ENCODE data around the gene TSEN2. TPM values are rescaled to one million over a fixed set of nuclear protein-coding genes. Genes with fewer than 3 reads are reported as not detected.
A peak's percentile ranks its signal among the peaks of the same experiment; 100 is the strongest.

TSEN2 gene
- total RNA-seq, 2 donors from 2014 or later: 16.6 to 18.2 TPM

GRCh38 chr3:12444582-12445471 is 39.5 kb upstream of the TSEN2 start:
- Histone ChIP-seq H3K9me3 (ENCODE audit: control insufficient read depth, low read length) (no peaks in the 10 kb centered on the region), H3K36me3 (ENCODE audit: control insufficient read depth, insufficient read depth, low read length) (no peaks in the 10 kb centered on the region), H3K4me3 (ENCODE audit: low read length) (no peak overlapping the region), H3K27me3 (ENCODE audit: control insufficient read depth, insufficient read depth, low read length, poor library complexity, severe bottlenecking) (peaks cover 93% of the 10 kb centered on the region), H3K9ac (ENCODE audit: extremely low read depth, low read length, poor library complexity, severe bottlenecking) (no peak overlapping the region), H3K4me1 (ENCODE audit: control insufficient read depth, insufficient read depth, low read length) (no peaks in the 10 kb centered on the region), H3K27ac (ENCODE audit: low read depth, low read length) (no peak overlapping the region)
- no peaks in the 10 kb centered on the region for H3K9me3 Mint-ChIP-seq
- H3K27ac Mint-ChIP-seq: no peak overlapping the region
- peaks cover 95% of the 10 kb centered on the region for H3K27me3 Mint-ChIP-seq (ENCODE audit: insufficient read depth)
- 39 to 49% methylated on average over 16 to 24 of the region's 24 CpGs for WGBS, 2 experiments (ENCODE audit: insufficient coverage in 1 of 2, insufficient read length in 1 of 2)
- no peak for TF ChIP-seq CTCF (conservative IDR thresholded peaks at IDR 0.05)
- peaks cover 14% of the 10 kb centered on the region for H3K4me1 Mint-ChIP-seq
- no peaks in the 10 kb centered on the region for H3K36me3 Mint-ChIP-seq (ENCODE audit: low read depth)
- H3K4me3 Mint-ChIP-seq: no peak overlapping the region
- peak; percentile 81 for DNase-seq

- H3K9me3 ChIP-seq (ENCODE audit: control insufficient read depth, low read length): no peaks in the 10 kb centered on the region
- Mint-ChIP-seq H3K9me3 (no peaks in the 10 kb centered on the region), H3K4me1 (peaks cover 14% of the 10 kb centered on the region), H3K4me3 (no peak overlapping the region), H3K27me3 (ENCODE audit: insufficient read depth) (peaks cover 95% of the 10 kb centered on the region), H3K27ac (no peak overlapping the region), H3K36me3 (ENCODE audit: low read depth) (no peaks in the 10 kb centered on the region)
- H3K4me1 ChIP-seq (ENCODE audit: control insufficient read depth, insufficient read depth, low read length): no peaks in the 10 kb centered on the region
- no peak overlapping the region for H3K9ac ChIP-seq (ENCODE audit: extremely low read depth, low read length, poor library complexity, severe bottlenecking)
- H3K27me3 ChIP-seq (ENCODE audit: control insufficient read depth, insufficient read depth, low read length, poor library complexity, severe bottlenecking): peaks cover 93% of the 10 kb centered on the region
- H3K4me3 ChIP-seq (ENCODE audit: low read length): no peak overlapping the region
- H3K27ac ChIP-seq (ENCODE audit: low read depth, low read length): no peak overlapping the region
- 85 to 94% methylated on average over 8 of the region's 8 CpGs for WGBS, 2 experiments (ENCODE audit: insufficient coverage in 1 of 2, insufficient read length in 1 of 2)
- no peaks in the 10 kb centered on the region for H3K36me3 ChIP-seq (ENCODE audit: control insufficient read depth, insufficient read depth, low read length)
- no peak for TF ChIP-seq CTCF (conservative IDR thresholded peaks at IDR 0.05)
- DNase-seq: no peak
These were observed 38.6 kb upstream of the TSEN2 start for GRCh38 chr3:12445523-12446240.

GRCh38 chr3:12446298-12446697 is 38.0 kb upstream of the TSEN2 start:
- no peak overlapping the region for H3K27ac ChIP-seq (ENCODE audit: low read depth, low read length)
- peaks cover 95% of the 10 kb centered on the region for H3K27me3 Mint-ChIP-seq (ENCODE audit: insufficient read depth)
- no peak overlapping the region for H3K9ac ChIP-seq (ENCODE audit: extremely low read depth, low read length, poor library complexity, severe bottlenecking)
- no peaks in the 10 kb centered on the region for H3K4me1 ChIP-seq (ENCODE audit: control insufficient read depth, insufficient read depth, low read length)
- no peaks in the 10 kb centered on the region for H3K36me3 ChIP-seq (ENCODE audit: control insufficient read depth, insufficient read depth, low read length)
- H3K4me3 Mint-ChIP-seq: no peak overlapping the region
- WGBS, 2 experiments (ENCODE audit: insufficient coverage in 1 of 2, insufficient read length in 1 of 2): 92 to 97% methylated on average over 6 to 7 of the region's 7 CpGs
- H3K27ac Mint-ChIP-seq: no peak overlapping the region
- H3K9me3 Mint-ChIP-seq: no peaks in the 10 kb centered on the region
- no peak overlapping the region for H3K4me3 ChIP-seq (ENCODE audit: low read length)
- no peaks in the 10 kb centered on the region for H3K36me3 Mint-ChIP-seq (ENCODE audit: low read depth)
- H3K9me3 ChIP-seq (ENCODE audit: control insufficient read depth, low read length): peaks cover 3% of the 10 kb centered on the region
- H3K27me3 ChIP-seq (ENCODE audit: control insufficient read depth, insufficient read depth, low read length, poor library complexity, severe bottlenecking): peaks cover 93% of the 10 kb centered on the region
- H3K4me1 Mint-ChIP-seq: peaks cover 14% of the 10 kb centered on the region
- DNase-seq: no peak
- TF ChIP-seq CTCF (conservative IDR thresholded peaks at IDR 0.05): no peak
